ENCODE results near the gene JUN. TPM values are rescaled to one million over a fixed set of nuclear protein-coding genes. Genes with fewer than 3 reads are reported as not detected.

The JUN gene
- total RNA-seq, 1 experiment from 2014 or later = 74.7 TPM

GRCh38 chr1:58784758-58785441, 1.1 kb upstream of the JUN start:
- H2AFZ ChIP-seq = peak overlapping the region; percentile 67
- ChIA-PET POLR2A (ENCODE audit: unreplicated experiment) (interaction anchor here (0.5 to 1.9 kb wide), 8 partner anchors 18 to 255 kb away, joined by 3 to 22 read pairs (median 6); no protein-coding TSS in a partner anchor), CTCF (interaction anchor here (0.6 to 1.8 kb wide), 3 partner anchors 11 to 246 kb away, joined by 4 to 8 read pairs (median 7); no protein-coding TSS in a partner anchor)
- no peaks in the 10 kb centered on the region for H3K27me3 ChIP-seq (ENCODE audit: insufficient read depth, low read depth)
- H4K20me1 ChIP-seq (ENCODE audit: insufficient read depth) = peaks cover 37% of the 10 kb centered on the region
- peaks cover 7% of the 10 kb centered on the region; the same call in 1 of the 2 replicates for H3K9me3 ChIP-seq (ENCODE audit: insufficient read depth, low read depth)
- H3K4me1 ChIP-seq (replicated peaks; ENCODE audit: insufficient read depth) = peaks cover 26% of the 10 kb centered on the region
- peaks cover 24% of the 10 kb centered on the region; the same call in 1 of the 2 replicates for H3K36me3 ChIP-seq (ENCODE audit: low read depth)
- no peak for TF ChIP-seq EZH2 (IDR thresholded peaks at IDR 0.05; ENCODE audit: low read depth)
- TF ChIP-seq CTCF (conservative IDR thresholded peaks at IDR 0.05) = peak; percentile 67
- H3K4me2 ChIP-seq = peak overlapping the region; percentile 97
- peaks cover 39% of the 10 kb centered on the region for H3K79me2 ChIP-seq (ENCODE audit: low read depth)
- peak overlapping the region; percentile 99 for H3K27ac ChIP-seq
- DNase-seq = peak; percentile 65 to 83
- H3F3A ChIP-seq (ENCODE audit: insufficient read depth, low read depth) = peaks cover 47% of the 10 kb centered on the region
- no peaks in the 10 kb centered on the region for H3K9me2 ChIP-seq (ENCODE audit: insufficient read depth)
- TSS peak; percentile 68 for BruUV-seq (replicated peaks)
- peak overlapping the region; percentile 84 for H3K4me3 ChIP-seq
- intact Hi-C loops (cut with micrococcal nuclease; ENCODE audit: unreplicated experiment) = loop anchor here (1.0 to 10.0 kb wide), 19 partner anchors 30 to 974 kb away; partner anchors contain the start of gene TACSTD2

GRCh38 chr1:58783090-58783992, 506 bp downstream of the JUN start:
- H2AFZ ChIP-seq = no peak overlapping the region
- H3K9me2 ChIP-seq (ENCODE audit: insufficient read depth) = no peaks in the 10 kb centered on the region
- H3K27ac ChIP-seq = peak overlapping the region; percentile 92
- peaks cover 37% of the 10 kb centered on the region for H4K20me1 ChIP-seq (ENCODE audit: insufficient read depth)
- peak; percentile 39 to 45 for DNase-seq
- H3K4me1 ChIP-seq (replicated peaks; ENCODE audit: insufficient read depth) = peaks cover 35% of the 10 kb centered on the region
- H3K9me3 ChIP-seq (ENCODE audit: insufficient read depth, low read depth) = peaks cover 1% of the 10 kb centered on the region; the same call in 1 of the 2 replicates
- peaks cover 24% of the 10 kb centered on the region; the same call in 1 of the 2 replicates for H3K36me3 ChIP-seq (ENCODE audit: low read depth)
- CTCF ChIA-PET = interaction anchor here (0.6 to 0.9 kb wide), 4 partner anchors 31 to 976 kb away, joined by 3 to 7 read pairs (median 4); no protein-coding TSS in a partner anchor
- TSS peak; percentile 44 for BruUV-seq (replicated peaks)
- H3K79me2 ChIP-seq (ENCODE audit: low read depth) = peaks cover 40% of the 10 kb centered on the region
- intact Hi-C loops (cut with micrococcal nuclease; ENCODE audit: unreplicated experiment) = loop anchor here (5.0 to 10.0 kb wide), 3 partner anchors 259 to 701 kb away; no protein-coding TSS in a partner anchor
- peak overlapping the region; percentile 83 for H3K4me2 ChIP-seq
- TF ChIP-seq CTCF (conservative IDR thresholded peaks at IDR 0.05) = no peak
- TF ChIP-seq EZH2 (IDR thresholded peaks at IDR 0.05; ENCODE audit: low read depth) = no peak
- H3K27me3 ChIP-seq (ENCODE audit: insufficient read depth, low read depth) = no peaks in the 10 kb centered on the region
- H3F3A ChIP-seq (ENCODE audit: insufficient read depth, low read depth) = peaks cover 57% of the 10 kb centered on the region
- POLR2A ChIA-PET (ENCODE audit: unreplicated experiment) = interaction anchor here (0.6 to 1.4 kb wide), 37 partner anchors 11 to 1686 kb away, joined by 3 to 22 read pairs (median 6); partner anchors contain the start of gene FGGY
- peak overlapping the region; percentile 94 for H3K4me3 ChIP-seq

Data from PC-9 (cell line).